ENCODE measurements around the gene NECAP2.

NECAP2 gene

DNA sequence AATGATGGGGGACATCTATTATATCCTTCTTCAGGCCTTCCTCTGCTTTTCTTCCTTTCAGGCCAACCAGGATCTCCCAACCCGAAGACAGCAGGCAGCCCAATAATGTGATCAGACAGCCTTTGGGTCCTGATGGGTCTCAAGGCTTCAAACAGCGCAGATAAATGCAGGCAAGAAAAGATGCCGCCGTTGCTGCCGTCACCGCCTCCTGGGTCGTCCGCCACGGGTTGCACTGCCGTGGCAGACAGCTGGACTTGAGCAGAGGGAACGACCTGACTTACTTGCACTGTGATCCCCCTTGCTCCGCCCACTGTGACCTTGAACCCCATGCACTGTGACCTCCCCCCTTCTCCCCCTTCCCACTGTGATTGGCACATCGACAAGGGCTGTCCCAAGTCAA is 45.5 kb upstream of the NECAP2 start:
- TF ChIP-seq, protein P1, sequence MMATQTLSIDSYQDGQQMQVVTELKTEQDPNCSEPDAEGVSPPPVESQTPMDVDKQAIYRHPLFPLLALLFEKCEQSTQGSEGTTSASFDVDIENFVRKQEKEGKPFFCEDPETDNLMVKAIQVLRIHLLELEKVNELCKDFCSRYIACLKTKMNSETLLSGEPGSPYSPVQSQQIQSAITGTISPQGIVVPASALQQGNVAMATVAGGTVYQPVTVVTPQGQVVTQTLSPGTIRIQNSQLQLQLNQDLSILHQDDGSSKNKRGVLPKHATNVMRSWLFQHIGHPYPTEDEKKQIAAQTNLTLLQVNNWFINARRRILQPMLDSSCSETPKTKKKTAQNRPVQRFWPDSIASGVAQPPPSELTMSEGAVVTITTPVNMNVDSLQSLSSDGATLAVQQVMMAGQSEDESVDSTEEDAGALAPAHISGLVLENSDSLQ (IDR thresholded peaks at IDR 0.05) = no peak
- TF ChIP-seq FOXM1 (IDR thresholded peaks at IDR 0.05; ENCODE audit: borderline replicate concordance) (no peak), SUZ12 (IDR thresholded peaks at IDR 0.05) (no peak), NFRKB (IDR thresholded peaks at IDR 0.05) (no peak), ARNT (IDR thresholded peaks at IDR 0.05) (no peak), L3MBTL2 (conservative IDR thresholded peaks at IDR 0.05) (no peak), SP1 (IDR thresholded peaks at IDR 0.05) (no peak), LEF1 (IDR thresholded peaks at IDR 0.05; ENCODE audit: borderline replicate concordance) (no peak), CTBP1 (IDR thresholded peaks at IDR 0.05; ENCODE audit: borderline replicate concordance) (no peak), FOXA1 (IDR thresholded peaks at IDR 0.05) (no peak), TARDBP (IDR thresholded peaks at IDR 0.05) (no peak), BHLHE40 (IDR thresholded peaks at IDR 0.05; ENCODE audit: borderline replicate concordance) (no peak), HDGF (IDR thresholded peaks at IDR 0.05; ENCODE audit: borderline replicate concordance) (no peak), FOXK2 (IDR thresholded peaks at IDR 0.05) (no peak), ELF4 (IDR thresholded peaks at IDR 0.05) (no peak), ZNF384 (IDR thresholded peaks at IDR 0.05) (no peak)
- DNase-seq (ENCODE audit: extremely low spot score) = no peak
- ChIA-PET POLR2A (interaction anchor here (1.4 kb wide), 1 partner anchor 8 kb away, joined by 4 read pairs; no protein-coding TSS in a partner anchor), CTCF (no interaction called here)

DNA sequence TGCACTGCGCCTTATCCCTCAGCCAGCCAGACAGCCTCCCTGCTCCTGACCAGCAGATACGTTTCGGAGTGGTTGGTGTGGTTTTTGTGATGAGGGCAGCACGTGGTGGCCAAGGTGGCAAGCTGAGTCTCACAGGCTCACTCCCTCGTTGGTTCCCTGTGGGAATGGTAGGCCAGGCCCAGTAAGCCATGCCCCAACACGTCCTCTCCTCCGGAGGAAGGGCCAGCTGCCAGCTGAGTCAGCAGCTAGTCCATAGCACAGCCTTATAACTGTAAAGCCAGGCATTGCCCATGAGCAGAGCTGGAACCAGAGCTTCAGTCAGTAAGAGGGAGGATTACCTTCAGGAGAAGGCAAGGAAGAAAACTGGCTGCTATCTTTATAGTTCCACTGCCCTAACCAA is 43.9 kb upstream of the NECAP2 start:
- DNase-seq (ENCODE audit: extremely low spot score) = no peak
- no peak for TF ChIP-seq L3MBTL2 (conservative IDR thresholded peaks at IDR 0.05)
- no peak for TF ChIP-seq SUZ12 (IDR thresholded peaks at IDR 0.05)
- TF ChIP-seq ELF4 (IDR thresholded peaks at IDR 0.05) = no peak
- no peak for TF ChIP-seq HDGF (IDR thresholded peaks at IDR 0.05; ENCODE audit: borderline replicate concordance)
- TF ChIP-seq, protein P1 (IDR thresholded peaks at IDR 0.05) = no peak
- TF ChIP-seq FOXK2 (IDR thresholded peaks at IDR 0.05) = no peak
- TF ChIP-seq ZNF384 (IDR thresholded peaks at IDR 0.05) = no peak
- TF ChIP-seq CTBP1 (IDR thresholded peaks at IDR 0.05; ENCODE audit: borderline replicate concordance) = no peak
- TF ChIP-seq NFRKB (IDR thresholded peaks at IDR 0.05) = no peak
- no peak for TF ChIP-seq FOXA1 (IDR thresholded peaks at IDR 0.05)
- TF ChIP-seq TARDBP (IDR thresholded peaks at IDR 0.05) = no peak
- no peak for TF ChIP-seq SP1 (IDR thresholded peaks at IDR 0.05)
- no peak for TF ChIP-seq FOXM1 (IDR thresholded peaks at IDR 0.05; ENCODE audit: borderline replicate concordance)
- TF ChIP-seq BHLHE40 (IDR thresholded peaks at IDR 0.05; ENCODE audit: borderline replicate concordance) = no peak
- no peak for TF ChIP-seq LEF1 (IDR thresholded peaks at IDR 0.05; ENCODE audit: borderline replicate concordance)
- TF ChIP-seq ARNT (IDR thresholded peaks at IDR 0.05) = no peak
- POLR2A ChIA-PET = interaction anchor here (1.5 kb wide), 1 partner anchor 44 kb away, joined by 4 read pairs; the partner anchor contains the start of gene NECAP2
- CTCF ChIA-PET = no interaction called here

DNA sequence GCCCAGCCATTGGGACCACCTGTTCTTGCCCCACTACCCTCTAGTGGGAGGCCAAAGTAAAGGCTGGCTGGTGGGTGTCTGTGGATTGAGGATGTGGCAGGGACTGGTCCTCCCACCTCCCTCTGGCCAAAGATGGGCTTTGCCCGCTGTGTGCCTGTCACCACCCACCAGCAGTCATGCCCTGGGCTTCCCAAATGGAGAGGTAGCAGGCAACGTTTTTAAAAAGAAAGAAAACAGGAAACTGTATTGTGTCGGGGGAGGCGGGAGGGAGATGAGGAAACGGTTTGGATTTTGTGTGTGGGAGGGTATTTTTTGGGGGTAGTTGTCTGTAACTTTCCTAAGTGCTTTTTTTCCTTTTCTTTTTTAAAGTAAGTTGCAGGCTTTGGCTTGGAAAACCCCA is 43.4 kb upstream of the NECAP2 start:
- TF ChIP-seq, protein P1 (IDR thresholded peaks at IDR 0.05) = no peak
- no peak for TF ChIP-seq FOXA1 (IDR thresholded peaks at IDR 0.05)
- DNase-seq (ENCODE audit: extremely low spot score) = no peak
- ChIA-PET CTCF (no interaction called here), POLR2A (interaction anchor here (1.5 kb wide), 1 partner anchor 43 kb away, joined by 4 read pairs; the partner anchor contains the start of gene NECAP2)

DNA sequence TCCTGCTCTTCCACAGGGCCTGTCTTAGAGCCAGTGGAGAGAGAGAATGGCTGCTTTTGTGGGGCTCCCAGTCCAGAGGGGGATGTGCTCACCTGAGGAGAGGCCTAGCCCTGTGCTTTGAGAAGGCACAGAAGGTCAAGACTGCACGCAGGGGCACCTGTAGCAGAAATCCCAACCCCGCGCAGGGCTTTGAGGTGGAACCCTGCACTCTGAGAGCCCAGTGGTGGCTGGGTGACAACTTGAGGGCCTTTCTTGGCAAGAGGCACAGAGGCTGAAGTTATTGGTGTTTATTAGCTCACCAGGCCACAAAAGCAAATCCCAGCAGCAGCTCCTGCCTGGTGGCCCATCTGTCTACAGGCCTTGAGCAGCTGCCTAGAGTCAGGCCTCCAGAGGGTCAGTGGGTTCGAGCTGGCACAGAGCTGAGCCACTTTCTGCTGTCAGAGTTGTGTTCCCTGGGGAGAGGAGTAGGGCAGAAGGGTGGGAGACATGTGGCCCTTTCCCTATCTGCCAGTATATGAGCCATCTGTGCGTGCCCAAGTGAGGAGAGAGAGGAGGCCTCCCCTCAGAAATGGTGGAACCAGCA is 42.1 kb upstream of the NECAP2 start:
- ChIA-PET POLR2A (no interaction called here), CTCF (no interaction called here)
- DNase-seq (ENCODE audit: extremely low spot score) = no peak

DNA sequence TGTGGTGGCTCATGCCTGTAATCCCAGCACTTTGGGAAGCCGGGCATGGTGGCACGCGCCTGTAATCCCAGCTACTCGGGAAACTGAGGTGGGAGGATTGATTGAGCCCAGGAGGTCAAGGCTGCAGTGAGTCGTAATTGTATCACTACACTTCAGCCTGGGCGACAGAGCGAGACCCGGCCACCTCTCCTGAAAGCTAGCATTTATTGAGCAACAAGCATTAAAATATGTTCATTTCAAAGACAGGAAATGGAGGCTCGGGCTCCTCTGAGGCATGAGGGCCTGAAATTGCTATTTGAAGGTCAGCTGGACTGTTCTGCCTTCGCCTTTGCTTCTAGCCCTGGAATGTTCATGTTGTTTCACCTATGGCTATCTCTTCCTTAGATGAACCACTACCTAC is 37.8 kb upstream of the NECAP2 start:
- CTCF ChIA-PET = no interaction called here
- TF ChIP-seq CTBP1 (IDR thresholded peaks at IDR 0.05; ENCODE audit: borderline replicate concordance) (no peak), ARNT (IDR thresholded peaks at IDR 0.05) (no peak), L3MBTL2 (conservative IDR thresholded peaks at IDR 0.05) (no peak), BHLHE40 (IDR thresholded peaks at IDR 0.05; ENCODE audit: borderline replicate concordance) (no peak), ELF4 (IDR thresholded peaks at IDR 0.05) (no peak)
- no peak for DNase-seq (ENCODE audit: extremely low spot score)
- POLR2A ChIA-PET = interaction anchor here (1.0 kb wide), 1 partner anchor 8 kb away, joined by 4 read pairs; no protein-coding TSS in a partner anchor

More for the DNA sequence above, 42.1 kb upstream of the NECAP2 start:
- TF ChIP-seq CTBP1 (IDR thresholded peaks at IDR 0.05; ENCODE audit: borderline replicate concordance) (no peak), ZNF384 (IDR thresholded peaks at IDR 0.05) (no peak), FOXM1 (IDR thresholded peaks at IDR 0.05; ENCODE audit: borderline replicate concordance) (no peak), HDGF (IDR thresholded peaks at IDR 0.05; ENCODE audit: borderline replicate concordance) (no peak), ARNT (IDR thresholded peaks at IDR 0.05) (no peak), SP1 (IDR thresholded peaks at IDR 0.05) (no peak), TARDBP (IDR thresholded peaks at IDR 0.05) (no peak), FOXA1 (IDR thresholded peaks at IDR 0.05) (no peak), ELF4 (IDR thresholded peaks at IDR 0.05) (no peak), SUZ12 (IDR thresholded peaks at IDR 0.05) (no peak), LEF1 (IDR thresholded peaks at IDR 0.05; ENCODE audit: borderline replicate concordance) (no peak), L3MBTL2 (conservative IDR thresholded peaks at IDR 0.05) (no peak), BHLHE40 (IDR thresholded peaks at IDR 0.05; ENCODE audit: borderline replicate concordance) (no peak), FOXK2 (IDR thresholded peaks at IDR 0.05) (no peak), NFRKB (IDR thresholded peaks at IDR 0.05) (no peak)
- TF ChIP-seq, protein P1 (IDR thresholded peaks at IDR 0.05) = no peak
